HG03439 (cell line): Measurements from ENCODE around the gene SPAG16.
"Not testable (repeated sequence)": the region's sequence is repeated elsewhere in the genome, so short reads cannot be mapped to it uniquely, and the experiment has no call there.

ENCODE experiments used
- ATAC-seq: cut with Tn5 transposase; IDR thresholded peaks from one replicate; pipeline ENCODE4 v1.9.1; 2021; ENCODE audit warnings: mild to moderate bottlenecking, moderate library complexity; ENCODE audit not compliant: unreplicated experiment

SPAG16 gene

DNA sequence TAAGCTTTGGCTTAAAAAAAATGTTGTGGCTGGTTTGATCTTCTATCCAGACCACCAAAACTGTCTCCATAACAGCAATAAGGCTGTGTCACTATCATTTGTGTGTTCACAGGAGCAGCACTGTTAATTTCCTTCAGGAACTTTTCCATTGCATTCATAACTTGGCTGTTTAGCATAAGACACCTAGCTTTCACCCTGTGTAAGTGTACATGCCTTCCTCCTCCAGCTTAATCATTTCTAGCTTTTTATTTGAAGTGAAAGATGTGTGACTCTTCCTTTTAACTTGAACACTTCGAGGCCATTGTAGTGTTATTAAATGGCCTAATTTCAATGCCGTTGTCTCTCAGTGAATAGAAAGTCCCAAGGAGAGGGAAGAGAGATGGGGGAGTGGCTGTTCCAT lies 773.7 kb downstream of the SPAG16 start:
- no peak for ATAC-seq

DNA sequence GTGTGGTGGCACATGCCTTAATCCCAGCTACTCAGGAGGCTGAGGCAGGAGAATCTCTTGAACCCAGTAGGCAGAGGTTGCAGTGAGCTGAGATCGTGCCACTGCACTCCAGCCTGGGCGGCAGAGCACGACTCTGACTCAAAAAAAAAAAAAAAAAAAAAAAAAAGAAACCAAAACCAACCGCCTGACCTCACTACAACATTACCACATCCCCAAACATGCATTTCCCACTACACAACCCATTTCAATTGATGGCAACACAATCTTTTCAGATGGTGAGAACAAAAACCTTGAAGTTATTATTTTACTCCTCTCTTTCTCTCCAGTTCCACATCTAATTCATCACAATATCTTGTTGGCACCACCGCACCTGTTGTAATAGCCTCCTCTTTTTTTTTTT lies 778.0 kb downstream of the SPAG16 start:
- ATAC-seq = not testable (repeated sequence)

GRCh38 chr2:214064471-214064870 lies 780.2 kb downstream of the SPAG16 start:
- ATAC-seq = no peak

- no peak for ATAC-seq
Observed at GRCh38 chr2:214066862-214067261, 782.6 kb downstream of the SPAG16 start.

- ATAC-seq = no peak
Observed at GRCh38 chr2:214069254-214069653, 785.0 kb downstream of the SPAG16 start.

DNA sequence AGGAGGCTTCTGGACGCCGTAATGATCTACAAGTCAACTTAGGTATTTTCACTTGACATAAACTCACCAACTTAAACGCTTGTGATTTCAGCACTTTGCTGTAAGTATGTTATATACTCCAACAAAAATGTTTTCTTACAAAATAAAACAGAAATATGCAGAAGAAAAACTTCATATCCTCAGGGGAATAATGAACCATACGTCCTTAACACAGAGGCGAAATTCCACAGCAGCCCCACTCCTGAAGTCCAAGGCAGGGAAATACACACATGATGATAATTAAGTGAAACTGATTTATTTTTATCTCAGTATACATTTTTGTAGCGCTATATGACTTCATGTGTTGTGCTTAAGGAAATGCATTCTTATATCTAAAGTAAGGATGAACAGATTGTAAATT lies 791.2 kb downstream of the SPAG16 start:
- no peak for ATAC-seq

GRCh38 chr2:214076527-214076926 lies 792.3 kb downstream of the SPAG16 start:
- ATAC-seq = no peak

- ATAC-seq = no peak
Observed at GRCh38 chr2:214077727-214078126, 793.5 kb downstream of the SPAG16 start.

DNA sequence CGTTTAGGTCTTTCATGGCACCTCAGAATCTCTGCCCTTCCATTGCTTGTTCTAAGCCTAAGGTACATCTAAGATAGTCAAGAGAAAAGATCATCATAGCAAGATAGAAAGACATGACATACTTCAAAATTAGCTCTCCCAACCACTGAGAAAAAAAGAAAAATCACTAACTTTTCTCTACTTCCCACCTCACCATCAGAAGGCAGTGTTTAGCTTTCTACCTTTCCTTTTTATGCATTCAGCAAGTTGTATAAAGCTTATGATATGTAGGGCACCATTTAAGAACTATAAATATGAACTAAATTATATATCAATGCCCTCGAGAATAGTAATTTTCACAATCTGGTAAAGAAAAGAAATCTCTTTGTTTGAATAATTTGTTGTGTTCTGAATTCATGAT lies 794.8 kb downstream of the SPAG16 start:
- no peak for ATAC-seq

DNA sequence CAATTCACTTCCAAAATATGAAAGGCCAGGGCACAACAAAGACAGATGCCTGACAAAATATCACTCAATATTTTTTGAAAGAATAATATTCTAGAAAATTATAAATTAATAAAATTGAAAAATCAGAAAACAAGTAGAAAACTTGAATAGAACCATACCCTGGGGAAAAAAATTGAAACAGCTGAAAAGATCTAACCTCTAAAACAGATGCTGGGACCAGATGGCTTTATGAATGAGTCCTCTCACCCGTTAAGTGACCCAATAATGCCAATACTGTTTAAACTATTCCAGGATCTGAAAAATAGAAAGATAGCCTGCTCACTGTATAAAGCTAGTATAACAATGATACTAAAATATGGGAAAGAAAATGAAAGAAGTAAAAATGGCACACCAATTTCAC lies 804.3 kb downstream of the SPAG16 start:
- ATAC-seq = no peak

DNA sequence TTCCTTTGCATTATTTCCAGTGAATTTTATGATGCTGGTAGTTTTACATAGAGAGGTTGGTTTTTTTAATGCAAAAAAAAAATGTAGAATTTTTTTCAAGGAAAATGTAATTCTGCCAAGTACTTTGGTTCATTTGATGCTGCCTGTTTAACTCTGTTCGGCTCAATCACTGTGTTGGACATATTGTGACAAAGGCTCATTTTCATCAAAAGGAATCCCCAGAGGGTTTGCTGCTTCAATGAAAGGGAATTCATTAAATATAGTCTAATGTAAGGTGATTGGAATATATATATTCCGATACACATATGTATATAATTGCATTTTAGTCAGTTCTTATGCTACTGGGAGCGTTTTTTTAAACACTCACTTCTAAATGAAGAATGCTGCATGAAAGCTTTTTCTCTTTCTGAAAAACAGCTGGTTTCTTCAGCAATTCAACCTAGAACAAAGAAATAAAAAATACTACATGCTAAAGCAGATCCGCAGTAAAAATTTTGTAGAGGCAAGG lies 812.0 kb downstream of the SPAG16 start:
- ATAC-seq = no peak

DNA sequence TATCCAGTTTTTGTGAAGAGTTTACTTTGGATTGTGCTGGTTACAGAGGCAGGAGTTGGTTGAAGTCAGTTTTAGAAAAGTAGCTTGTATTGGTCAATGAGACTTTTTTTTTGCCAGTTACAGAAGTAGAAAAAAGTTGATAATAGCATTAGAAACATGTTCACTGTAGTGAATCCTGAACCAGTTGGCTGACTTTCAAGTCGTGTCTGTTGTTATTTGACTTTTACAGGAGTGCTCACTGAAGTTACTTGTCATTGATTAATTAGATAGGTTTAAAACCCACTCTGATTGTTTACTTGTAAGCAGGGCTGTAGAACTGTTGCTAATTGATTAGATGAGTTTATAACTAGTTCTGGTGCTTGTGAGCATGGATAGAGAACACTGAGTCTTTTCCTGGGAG lies 814.5 kb downstream of the SPAG16 start:
- ATAC-seq = no peak

GRCh38 chr2:214100488-214100887 lies 816.2 kb downstream of the SPAG16 start:
- ATAC-seq = no peak

- ATAC-seq = no peak
Observed at GRCh38 chr2:214103276-214104001, 819.2 kb downstream of the SPAG16 start.

DNA sequence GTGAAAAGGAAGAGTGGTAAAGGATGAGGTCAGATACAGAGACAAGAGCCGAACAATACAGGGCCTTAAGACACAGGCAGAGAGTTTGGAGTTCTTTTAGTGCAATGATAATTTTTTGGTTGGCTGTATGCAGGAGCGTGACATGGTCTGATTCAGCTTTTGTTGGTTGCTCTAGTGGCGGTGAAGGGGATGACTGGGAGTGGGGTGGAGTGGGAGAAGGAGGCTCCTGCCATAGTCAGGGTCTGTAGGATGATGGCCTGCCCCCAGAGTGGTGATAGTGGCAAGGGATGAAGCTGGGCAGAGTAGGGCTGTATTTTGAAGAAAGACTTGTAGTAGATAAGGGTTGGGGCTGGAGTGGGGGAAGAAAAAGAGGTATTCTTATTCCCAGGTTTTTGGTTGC lies 820.0 kb downstream of the SPAG16 start:
- no peak for ATAC-seq

DNA sequence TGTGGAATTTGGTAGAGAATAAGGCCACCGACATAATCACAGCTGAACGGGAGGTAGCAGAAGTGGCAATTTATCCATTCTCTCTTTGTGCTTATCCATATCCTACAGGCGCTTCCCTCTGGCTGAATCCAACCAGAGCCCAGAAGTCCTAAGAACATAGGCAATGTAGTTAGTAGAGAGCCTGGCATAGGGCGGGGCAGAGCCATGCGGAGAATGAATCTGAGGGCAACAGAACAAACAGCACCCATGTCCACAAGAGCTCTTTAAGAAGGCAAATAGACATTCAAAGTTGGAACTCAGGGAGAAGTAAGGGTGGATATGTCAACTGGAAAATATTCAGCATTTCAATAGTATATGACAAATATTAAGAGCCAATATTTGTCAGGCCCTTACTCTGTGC lies 820.7 kb downstream of the SPAG16 start:
- ATAC-seq = no peak

- ATAC-seq = no peak
Observed at GRCh38 chr2:214107726-214108125, 823.5 kb downstream of the SPAG16 start.

DNA sequence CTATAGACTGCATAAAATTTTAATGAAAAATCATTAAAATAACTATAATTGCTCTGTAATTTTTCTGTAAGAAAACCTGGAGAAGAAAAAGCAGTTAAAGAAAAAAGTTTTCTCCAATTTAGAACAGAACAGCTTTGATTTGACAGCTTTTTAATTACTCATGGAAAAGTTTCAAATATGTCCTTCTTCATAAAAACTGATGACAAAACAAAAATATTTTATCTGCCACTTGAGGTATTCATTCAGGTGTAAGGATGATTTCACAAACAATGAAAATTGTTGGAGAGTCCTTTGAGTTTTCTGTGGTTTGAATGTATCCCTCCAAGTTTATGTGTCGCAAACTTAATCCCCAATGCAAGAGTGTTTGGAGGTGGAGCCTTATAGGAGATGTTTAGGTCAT lies 824.3 kb downstream of the SPAG16 start:
- no peak for ATAC-seq

DNA sequence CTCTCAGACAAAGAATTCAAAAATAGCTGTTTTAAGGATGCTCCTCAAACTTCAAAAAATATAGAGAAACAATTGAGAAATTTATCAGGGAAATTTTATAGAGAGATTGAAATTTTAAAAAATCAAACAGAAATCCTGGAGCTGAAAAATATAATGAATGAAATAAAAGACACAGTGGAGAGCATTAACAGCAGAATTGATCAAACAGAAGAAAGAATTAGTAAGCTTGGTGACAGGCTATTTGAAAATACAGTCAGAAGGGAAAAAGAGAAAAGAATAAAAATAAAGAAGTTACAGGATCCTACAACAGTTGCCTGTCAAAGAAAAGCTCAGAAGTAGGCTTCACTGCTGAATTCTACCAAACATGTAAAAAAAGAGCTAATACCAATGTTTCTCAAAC lies 832.8 kb downstream of the SPAG16 start:
- ATAC-seq = no peak

GRCh38 chr2:214126135-214126534 lies 841.9 kb downstream of the SPAG16 start:
- ATAC-seq = no peak

DNA sequence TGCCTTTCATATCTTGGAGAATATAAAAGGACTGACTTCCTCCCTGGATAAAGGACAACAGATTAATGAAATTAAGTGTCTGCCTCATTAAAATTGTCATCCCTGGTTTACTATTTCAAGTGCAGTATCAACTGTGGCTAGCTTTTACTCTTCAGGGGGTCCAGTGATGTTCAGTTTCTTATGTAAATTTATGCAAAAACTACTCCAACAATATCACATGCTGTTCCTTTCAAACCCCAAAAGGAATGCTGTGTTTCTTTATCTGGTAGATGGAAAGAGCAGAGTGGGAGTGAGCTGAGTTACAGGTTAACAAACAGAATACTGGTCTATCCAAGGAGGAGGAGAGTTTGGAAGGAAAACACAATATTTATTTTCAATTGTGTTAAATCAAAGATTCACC lies 842.9 kb downstream of the SPAG16 start:
- no peak for ATAC-seq

DNA sequence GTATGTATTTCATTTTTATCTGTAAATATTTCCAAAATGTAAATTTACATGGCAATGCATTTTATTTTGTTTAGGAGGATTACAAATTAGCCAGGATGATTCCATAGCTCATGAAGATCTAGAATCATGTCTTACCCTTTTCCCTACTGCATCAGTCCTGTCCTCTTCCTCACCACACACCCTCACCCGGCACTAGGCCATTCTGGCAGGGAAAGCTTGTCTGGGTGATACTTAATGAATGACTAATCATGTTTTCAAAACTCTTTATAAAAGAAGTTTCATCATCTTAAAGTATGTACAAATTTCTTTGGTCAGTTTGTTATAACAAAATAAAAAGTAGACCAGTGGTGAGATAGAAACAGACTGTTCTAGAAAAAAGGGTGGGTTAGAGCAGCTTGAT lies 843.3 kb downstream of the SPAG16 start:
- ATAC-seq = no peak

DNA sequence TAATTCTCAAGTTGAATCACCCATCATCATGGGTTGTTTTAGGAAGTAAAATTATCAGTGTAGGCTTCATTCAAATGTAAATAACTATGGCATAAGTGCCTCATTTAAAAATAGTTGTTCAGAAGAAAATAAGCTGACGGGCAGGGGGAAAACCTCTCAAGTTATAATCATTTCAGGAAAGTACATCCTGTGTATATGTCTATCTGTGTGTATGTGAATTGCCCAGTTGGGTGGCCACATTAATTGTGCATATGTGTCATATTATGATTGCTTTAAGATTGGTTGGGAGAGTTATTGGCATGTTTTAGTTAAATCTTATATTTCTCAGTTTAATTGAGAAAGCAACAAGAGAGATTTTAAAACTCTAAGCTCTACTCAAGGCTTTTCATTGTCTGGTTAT lies 843.8 kb downstream of the SPAG16 start:
- no peak for ATAC-seq
